CD14-positive monocyte (primary cell): ENCODE data around the gene DNAH11. TPM values are rescaled to one million over a fixed set of nuclear protein-coding genes. Genes with fewer than 3 reads are reported as not detected.

Experiments used
- DNase-seq, 3 donors: peaks; one replicate each; pipeline ENCODE4 v3.0.0-alpha.2; 2011 to 2022
- H2AFZ ChIP-seq: 2 replicates; pipeline ENCODE4 v1.6.0; 2012; ENCODE audit warnings: mild to moderate bottlenecking, low read depth, low read length, inconsistent platforms; ENCODE audit not compliant: insufficient read depth, poor library complexity, severe bottlenecking
- H3K27ac ChIP-seq, 2 donors: 1 replicate in 1 of 2; 2 replicates in 1 of 2; pipeline ENCODE4 v1.5.1; 2012 to 2013; ENCODE audit warnings: low read length in 2 of 2, control low read depth in 1 of 2, inconsistent platforms in 1 of 2, low read depth in 1 of 2, mild to moderate bottlenecking in 1 of 2
- H3K27me3 ChIP-seq, 2 donors: one replicate each; pipeline versions ENCODE4 v1.6.0 to v1.6.1; 2011 to 2013; ENCODE audit warnings: low read length in 2 of 2; ENCODE audit not compliant: control insufficient read depth in 2 of 2, insufficient read depth in 2 of 2
- H3K36me3 ChIP-seq, 2 donors: replicated peaks in 1 of 2; 1 replicate in 1 of 2; 2 replicates in 1 of 2; pipeline versions ENCODE4 v1.5.1 to v1.6.1; 2012 to 2013; ENCODE audit warnings: low read length in 2 of 2, control low read depth in 1 of 2, inconsistent platforms in 1 of 2, mild to moderate bottlenecking in 1 of 2; ENCODE audit not compliant: insufficient read depth in 2 of 2, control insufficient read depth in 1 of 2
- H3K4me1 ChIP-seq, 2 donors: 1 replicate in 1 of 2; 2 replicates in 1 of 2; pipeline versions ENCODE4 v1.5.1 to v1.6.1; 2012 to 2013; ENCODE audit warnings: low read length in 2 of 2, control low read depth in 1 of 2, inconsistent platforms in 1 of 2, mild to moderate bottlenecking in 1 of 2, moderate library complexity in 1 of 2; ENCODE audit not compliant: insufficient read depth in 2 of 2, control insufficient read depth in 1 of 2
- H3K4me2 ChIP-seq: replicated peaks from 2 replicates; pipeline ENCODE3; 2012; ENCODE audit warnings: low read length, moderate library complexity, mild to moderate bottlenecking; ENCODE audit not compliant: poor library complexity, severe bottlenecking; ENCODE audit errors: extremely low read depth
- H3K4me3 ChIP-seq, 3 experiments: fragments of 200-600 bp in 1 of 3; sonication (generic) in 1 of 3; replicated peaks in 1 of 3; 1 replicate in 2 of 3; 2 replicates in 1 of 3; pipeline ENCODE4 v1.5.1; 2011 to 2013; ENCODE audit warnings: low read length in 3 of 3, mild to moderate bottlenecking in 3 of 3, control low read depth in 2 of 3, low read depth in 2 of 3, inconsistent platforms in 1 of 3, moderate library complexity in 1 of 3
- H3K79me2 ChIP-seq: 2 replicates; pipeline ENCODE4 v1.6.0; 2012; ENCODE audit warnings: mild to moderate bottlenecking, control low read depth, inconsistent platforms, low read length, moderate library complexity; ENCODE audit not compliant: insufficient read depth
- H3K9ac ChIP-seq: 2 replicates; pipeline ENCODE4 v1.6.0; 2017; ENCODE audit warnings: low read length, mild to moderate bottlenecking; ENCODE audit not compliant: insufficient read depth, poor library complexity, severe bottlenecking
- H3K9me3 ChIP-seq, 2 donors: replicated peaks in 1 of 2; 1 replicate in 1 of 2; 2 replicates in 1 of 2; pipeline versions ENCODE4 v1.5.1 to v1.6.1; 2012 to 2013; ENCODE audit warnings: low read length in 2 of 2, control low read depth in 1 of 2; ENCODE audit not compliant: control insufficient read depth in 1 of 2, insufficient read depth in 1 of 2
- H4K20me1 ChIP-seq: 2 replicates; pipeline ENCODE4 v1.6.0; 2012; ENCODE audit warnings: mild to moderate bottlenecking, low read length, control low read depth, moderate library complexity; ENCODE audit not compliant: insufficient read depth
- H3K27ac Mint-ChIP-seq, 7 donors: one replicate each; pipeline ENCODE4 v1.8.0; 2020; ENCODE audit warnings: mild to moderate bottlenecking in 7 of 7, mixed read lengths in 7 of 7, moderate library complexity in 6 of 7, inconsistent platforms in 2 of 7
- H3K27me3 Mint-ChIP-seq, 3 donors: one replicate each; pipeline ENCODE4 v1.8.0; 2021 to 2022; ENCODE audit warnings: low read depth in 3 of 3, mild to moderate bottlenecking in 3 of 3, mixed read lengths in 3 of 3, moderate library complexity in 3 of 3, inconsistent platforms in 1 of 3
- H3K36me3 Mint-ChIP-seq, 2 donors: one replicate each; pipeline ENCODE4 v1.8.0; 2020; ENCODE audit warnings: mixed read lengths in 2 of 2, inconsistent platforms in 1 of 2, mild to moderate bottlenecking in 1 of 2
- H3K4me1 Mint-ChIP-seq: one replicate; pipeline ENCODE4 v1.8.0; 2020; ENCODE audit warnings: mild to moderate bottlenecking, mixed read lengths
- H3K4me3 Mint-ChIP-seq, 2 donors: one replicate each; pipeline ENCODE4 v1.8.0; 2020; ENCODE audit warnings: mild to moderate bottlenecking in 2 of 2, mixed read lengths in 2 of 2, moderate library complexity in 1 of 2
- H3K9me3 Mint-ChIP-seq, 7 donors: one replicate each; pipeline ENCODE4 v1.8.0; 2020 to 2022; ENCODE audit warnings: mixed read lengths in 7 of 7, mild to moderate bottlenecking in 6 of 7, moderate library complexity in 6 of 7, inconsistent platforms in 2 of 7
- WGBS: methylation state at CpG from one replicate; pipeline ENCODE4 v1.1.5; 2013; ENCODE audit warnings: missing lambda C conversion rate; ENCODE audit not compliant: insufficient coverage; 5-methylcytosine and 5-hydroxymethylcytosine counted together
- intact Hi-C, 2 donors: fragments of 100-400 bp; cut with micrococcal nuclease; formaldehyde crosslinking; loops; one replicate each; pipeline versions ENCODE4 v1.15.0 to v1.15.1; 2023
- polyA plus RNA-seq, 3 donors: library from polyadenylated mRNA; depleted of rRNA in 1 of 3; unstranded in 2 of 3; stranded (reverse) in 1 of 3; fragments of 300-500 nt in 2 of 3; fragments of >200 nt in 1 of 3; fragmentation: Illumina TruSeq in 2 of 3; gene quantifications; 1 replicate in 2 of 3; 2 replicates in 1 of 3; pipeline ENCODE4 v1.2.3, GENCODE V29; 2012 to 2021
- TF ChIP-seq, protein P1 (sequence below): fragments of 200-600 bp; IDR thresholded peaks from one replicate; pipeline ENCODE4 v1.8.0; 2022; ENCODE audit warnings: antibody characterized with exemption, mild to moderate bottlenecking

Gene DNAH11
- polyA plus RNA-seq, 3 donors: not detected

DNA sequence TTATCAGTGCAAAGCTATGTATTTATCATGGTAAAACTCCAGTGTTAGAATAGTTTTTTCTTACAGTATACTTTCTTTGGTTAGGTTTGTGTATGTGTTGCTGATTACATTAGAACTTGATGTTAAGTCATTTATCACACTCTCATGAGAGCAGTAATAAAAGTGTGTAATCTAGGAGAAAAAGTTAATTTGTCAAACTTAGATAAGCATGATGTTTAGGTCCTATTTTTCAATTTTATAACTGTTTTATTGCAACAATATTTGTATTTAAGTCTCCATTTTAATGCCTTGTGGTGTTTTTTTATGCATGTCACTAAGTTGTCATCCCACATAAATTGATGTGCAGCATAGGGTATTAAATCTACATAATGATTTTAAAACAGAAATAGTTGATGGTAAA is 28.8 kb upstream of the DNAH11 start:
- no peaks in the 10 kb centered on the region for H3K27me3 Mint-ChIP-seq
- intact Hi-C loops: no loop called here
- no peaks in the 10 kb centered on the region for H3K27me3 ChIP-seq
- H3K36me3 Mint-ChIP-seq: peaks cover 15 to 17% of the 10 kb centered on the region in 2 donors
- no peak overlapping the region for H3K4me3 ChIP-seq
- H3K9ac ChIP-seq: no peak overlapping the region
- no peak overlapping the region for H3K27ac ChIP-seq
- TF ChIP-seq, protein P1, sequence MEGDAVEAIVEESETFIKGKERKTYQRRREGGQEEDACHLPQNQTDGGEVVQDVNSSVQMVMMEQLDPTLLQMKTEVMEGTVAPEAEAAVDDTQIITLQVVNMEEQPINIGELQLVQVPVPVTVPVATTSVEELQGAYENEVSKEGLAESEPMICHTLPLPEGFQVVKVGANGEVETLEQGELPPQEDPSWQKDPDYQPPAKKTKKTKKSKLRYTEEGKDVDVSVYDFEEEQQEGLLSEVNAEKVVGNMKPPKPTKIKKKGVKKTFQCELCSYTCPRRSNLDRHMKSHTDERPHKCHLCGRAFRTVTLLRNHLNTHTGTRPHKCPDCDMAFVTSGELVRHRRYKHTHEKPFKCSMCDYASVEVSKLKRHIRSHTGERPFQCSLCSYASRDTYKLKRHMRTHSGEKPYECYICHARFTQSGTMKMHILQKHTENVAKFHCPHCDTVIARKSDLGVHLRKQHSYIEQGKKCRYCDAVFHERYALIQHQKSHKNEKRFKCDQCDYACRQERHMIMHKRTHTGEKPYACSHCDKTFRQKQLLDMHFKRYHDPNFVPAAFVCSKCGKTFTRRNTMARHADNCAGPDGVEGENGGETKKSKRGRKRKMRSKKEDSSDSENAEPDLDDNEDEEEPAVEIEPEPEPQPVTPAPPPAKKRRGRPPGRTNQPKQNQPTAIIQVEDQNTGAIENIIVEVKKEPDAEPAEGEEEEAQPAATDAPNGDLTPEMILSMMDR: no peak
- H4K20me1 ChIP-seq: no peaks in the 10 kb centered on the region
- no peak for DNase-seq
- H3K4me1 ChIP-seq: no peaks in the 10 kb centered on the region
- no peak overlapping the region for H2AFZ ChIP-seq
- no peak overlapping the region for H3K27ac Mint-ChIP-seq
- no peaks in the 10 kb centered on the region for H3K79me2 ChIP-seq
- H3K4me3 Mint-ChIP-seq: no peak overlapping the region
- no peak overlapping the region for H3K4me2 ChIP-seq
- peaks cover 2 to 13% of the 10 kb centered on the region in 2 donors for H3K36me3 ChIP-seq
- no peaks in the 10 kb centered on the region for H3K4me1 Mint-ChIP-seq
- peaks cover 0 to 1% (median 0%) of the 10 kb centered on the region in 7 donors for H3K9me3 Mint-ChIP-seq
- no peaks in the 10 kb centered on the region for H3K9me3 ChIP-seq

DNA sequence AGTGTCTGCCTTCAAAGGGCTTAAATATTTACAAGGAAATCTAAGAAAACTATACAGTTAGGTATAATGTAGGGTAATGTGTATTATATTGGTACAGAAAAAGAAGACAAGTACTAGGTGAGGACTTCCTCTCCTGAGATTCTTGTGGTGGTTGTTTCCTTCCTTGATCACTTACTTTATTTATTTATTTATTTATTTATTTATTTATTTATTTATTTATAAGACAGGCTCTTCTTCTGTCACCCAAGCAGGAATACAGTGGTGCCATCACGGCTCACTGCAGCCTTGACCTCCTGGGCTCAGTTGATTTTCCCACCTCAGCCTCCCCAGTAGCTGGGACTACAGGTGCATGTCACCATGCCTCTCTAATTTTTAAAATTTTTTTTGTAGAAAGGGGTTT is 18.2 kb upstream of the DNAH11 start:
- Mint-ChIP-seq H3K4me3 (no peak overlapping the region), H3K36me3 (no peaks in the 10 kb centered on the region), H3K27ac (no peak overlapping the region), H3K27me3 (peaks cover 0 to 3% (median 2%) of the 10 kb centered on the region in 3 donors), H3K4me1 (no peaks in the 10 kb centered on the region), H3K9me3 (peaks cover 0 to 3% (median 2%) of the 10 kb centered on the region in 7 donors)
- no peaks in the 10 kb centered on the region for H3K79me2 ChIP-seq
- H3K4me1 ChIP-seq: no peaks in the 10 kb centered on the region
- intact Hi-C loops: no loop called here
- TF ChIP-seq, protein P1: no peak
- H3K4me2 ChIP-seq: no peak overlapping the region
- no peaks in the 10 kb centered on the region for H4K20me1 ChIP-seq
- WGBS: no CpG with 5 or more reads among the region's 1 CpG
- no peak for DNase-seq
- H2AFZ ChIP-seq: no peak overlapping the region
- no peaks in the 10 kb centered on the region for H3K36me3 ChIP-seq
- H3K4me3 ChIP-seq: no peak overlapping the region
- H3K9me3 ChIP-seq: peaks cover 0 to 7% of the 10 kb centered on the region in 2 donors
- no peak overlapping the region for H3K27ac ChIP-seq
- H3K27me3 ChIP-seq: no peaks in the 10 kb centered on the region
- no peak overlapping the region for H3K9ac ChIP-seq
